Loucy (cell line): ENCODE data around the gene HMGN4.

Experiments
- H2AFZ ChIP-seq: fragments of 200-600 bp; sonication (generic); 2 replicates; pipeline ENCODE4 v1.6.0; 2016; ENCODE audit warnings: antibody characterized with exemption, mild to moderate bottlenecking, low read length, moderate library complexity
- H3F3A ChIP-seq: fragments of 200-600 bp; 2 replicates; pipeline ENCODE4 v1.6.0; 2016; ENCODE audit warnings: antibody characterized with exemption, low read depth, mild to moderate bottlenecking
- H3K27me3 ChIP-seq: fragments of 200-600 bp; sonication (generic); 2 replicates; pipeline ENCODE4 v1.6.1; 2014; ENCODE audit warnings: low read length, mild to moderate bottlenecking; ENCODE audit not compliant: insufficient read depth, poor library complexity, severe bottlenecking
- H3K36me3 ChIP-seq: fragments of 200-600 bp; sonication (generic); 2 replicates; pipeline ENCODE4 v1.6.1; 2016; ENCODE audit warnings: low read length; ENCODE audit not compliant: insufficient read depth
- H3K4me1 ChIP-seq: fragments of 200-600 bp; sonication (generic); 2 replicates; pipeline ENCODE4 v1.5.1; 2014; ENCODE audit warnings: low read length, mild to moderate bottlenecking; ENCODE audit not compliant: insufficient read depth, poor library complexity, severe bottlenecking
- H3K4me2 ChIP-seq: fragments of 200-600 bp; sonication (generic); 2 replicates; pipeline ENCODE4 v1.6.0; 2014; ENCODE audit warnings: antibody characterized with exemption, low read length, low read depth, mild to moderate bottlenecking; ENCODE audit not compliant: poor library complexity, severe bottlenecking
- H3K4me3 ChIP-seq: fragments of 200-600 bp; sonication (generic); 2 replicates; pipeline ENCODE4 v1.5.1; 2014; ENCODE audit warnings: low read length, mild to moderate bottlenecking, mixed read lengths; ENCODE audit not compliant: poor library complexity, severe bottlenecking
- H3K79me2 ChIP-seq: fragments of 200-600 bp; sonication (generic); 2 replicates; pipeline ENCODE4 v1.6.1; 2014; ENCODE audit warnings: low read length; ENCODE audit not compliant: insufficient read depth
- H3K9ac ChIP-seq: fragments of 200-600 bp; sonication (generic); 2 replicates; pipeline ENCODE4 v1.6.0; 2014; ENCODE audit warnings: mild to moderate bottlenecking, low read depth, low read length, moderate library complexity; ENCODE audit not compliant: poor library complexity, severe bottlenecking
- H3K9me2 ChIP-seq: fragments of 200-600 bp; sonication (generic); replicated peaks from 2 replicates; pipeline ENCODE4 v1.6.1; 2016; ENCODE audit warnings: low read depth, low read length, mixed read lengths
- H3K9me3 ChIP-seq: fragments of 200-600 bp; sonication (generic); 2 replicates; pipeline ENCODE4 v1.6.1; 2014; ENCODE audit warnings: mild to moderate bottlenecking, antibody characterized with exemption, low read length, low read depth; ENCODE audit not compliant: insufficient read depth
- H4K20me1 ChIP-seq: fragments of 200-600 bp; sonication (generic); 2 replicates; pipeline ENCODE4 v1.6.0; 2014; ENCODE audit warnings: antibody characterized with exemption, low read length, mild to moderate bottlenecking; ENCODE audit not compliant: insufficient read depth, poor library complexity, severe bottlenecking
- EZH2phosphoT487 ChIP-seq: fragments of 200-600 bp; IDR thresholded peaks from 2 replicates; pipeline ENCODE4 v1.6.1; 2018; ENCODE audit warnings: antibody characterized with exemption, mild to moderate bottlenecking, moderate library complexity, borderline replicate concordance
- TF ChIP-seq, protein P1 (sequence below): fragments of 200-600 bp; sonication (generic); conservative IDR thresholded peaks from 2 replicates; pipeline ENCODE4 v1.5.1; 2014; ENCODE audit warnings: mild to moderate bottlenecking, antibody characterized with exemption, low read length

HMGN4 gene

DNA sequence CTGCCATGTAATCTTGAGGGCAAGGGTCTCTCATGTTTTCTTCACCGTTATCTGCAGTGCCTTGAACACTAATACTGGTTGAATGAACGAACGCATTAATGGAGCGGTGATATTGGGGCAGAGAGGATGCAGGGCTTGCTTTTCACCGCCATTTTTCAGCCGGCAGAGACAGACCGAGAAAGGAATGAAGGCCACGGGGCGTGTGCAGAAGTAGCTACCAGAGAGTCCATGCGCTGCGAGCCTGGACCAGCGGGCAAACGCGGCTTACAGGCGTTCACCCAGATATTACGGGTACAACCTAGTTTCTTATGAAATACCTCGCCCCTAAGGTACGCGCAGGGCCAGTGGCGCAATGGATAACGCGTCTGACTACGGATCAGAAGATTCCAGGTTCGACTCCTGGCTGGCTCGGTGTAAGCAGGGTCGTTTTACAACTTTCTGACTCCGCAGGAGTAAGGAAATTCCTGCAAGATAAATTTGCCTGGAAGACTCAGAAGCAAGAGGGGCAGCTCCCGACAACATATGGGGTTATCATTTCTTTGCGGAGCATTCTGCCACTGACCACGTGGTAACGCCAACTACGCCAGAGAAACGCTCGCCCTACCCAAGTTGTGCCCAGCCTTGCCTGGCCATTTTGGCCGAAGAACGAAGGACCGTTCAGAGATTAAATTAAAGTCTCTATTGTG lies 863 bp upstream of the HMGN4 start:
- H3K9me2 ChIP-seq = no peaks in the 10 kb centered on the region
- H3K79me2 ChIP-seq = peaks cover 41% of the 10 kb centered on the region
- no peaks in the 10 kb centered on the region for H3K36me3 ChIP-seq
- H2AFZ ChIP-seq = peak overlapping the region; percentile 79
- H3K27me3 ChIP-seq = no peaks in the 10 kb centered on the region
- peaks cover 20% of the 10 kb centered on the region for H3F3A ChIP-seq
- H3K9ac ChIP-seq = peak overlapping the region; percentile 95
- H3K4me1 ChIP-seq = peaks cover 47% of the 10 kb centered on the region
- TF ChIP-seq, protein P1, sequence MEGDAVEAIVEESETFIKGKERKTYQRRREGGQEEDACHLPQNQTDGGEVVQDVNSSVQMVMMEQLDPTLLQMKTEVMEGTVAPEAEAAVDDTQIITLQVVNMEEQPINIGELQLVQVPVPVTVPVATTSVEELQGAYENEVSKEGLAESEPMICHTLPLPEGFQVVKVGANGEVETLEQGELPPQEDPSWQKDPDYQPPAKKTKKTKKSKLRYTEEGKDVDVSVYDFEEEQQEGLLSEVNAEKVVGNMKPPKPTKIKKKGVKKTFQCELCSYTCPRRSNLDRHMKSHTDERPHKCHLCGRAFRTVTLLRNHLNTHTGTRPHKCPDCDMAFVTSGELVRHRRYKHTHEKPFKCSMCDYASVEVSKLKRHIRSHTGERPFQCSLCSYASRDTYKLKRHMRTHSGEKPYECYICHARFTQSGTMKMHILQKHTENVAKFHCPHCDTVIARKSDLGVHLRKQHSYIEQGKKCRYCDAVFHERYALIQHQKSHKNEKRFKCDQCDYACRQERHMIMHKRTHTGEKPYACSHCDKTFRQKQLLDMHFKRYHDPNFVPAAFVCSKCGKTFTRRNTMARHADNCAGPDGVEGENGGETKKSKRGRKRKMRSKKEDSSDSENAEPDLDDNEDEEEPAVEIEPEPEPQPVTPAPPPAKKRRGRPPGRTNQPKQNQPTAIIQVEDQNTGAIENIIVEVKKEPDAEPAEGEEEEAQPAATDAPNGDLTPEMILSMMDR = no peak
- TF ChIP-seq EZH2phosphoT487 = no peak
- peak overlapping the region; percentile 87 for H3K4me3 ChIP-seq
- H4K20me1 ChIP-seq = peaks cover 17% of the 10 kb centered on the region
- peak overlapping the region; percentile 86 for H3K4me2 ChIP-seq
- no peaks in the 10 kb centered on the region for H3K9me3 ChIP-seq

DNA sequence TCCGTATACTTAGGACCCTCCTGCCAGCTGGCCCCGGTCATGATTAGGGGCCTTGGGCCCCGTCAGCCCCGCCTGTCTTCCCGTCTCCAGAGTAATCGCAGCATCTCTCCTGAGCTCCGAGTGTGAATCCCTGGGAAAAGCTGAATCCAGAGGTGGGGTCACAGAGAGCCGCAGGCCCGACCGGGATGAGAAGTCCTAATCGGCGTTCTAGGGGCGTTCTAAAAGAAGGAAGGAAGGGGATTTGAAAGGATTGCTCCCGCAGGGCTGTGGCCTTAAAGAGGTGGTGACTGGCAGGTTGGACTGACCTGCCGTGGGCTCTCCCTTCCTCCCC lies 371 bp downstream of the HMGN4 start:
- Histone ChIP-seq H4K20me1 (peaks cover 17% of the 10 kb centered on the region), H3K4me1 (peaks cover 52% of the 10 kb centered on the region), H3K4me3 (peak overlapping the region; percentile 87), H3F3A (peaks cover 16% of the 10 kb centered on the region), H2AFZ (peak overlapping the region; percentile 71), H3K36me3 (no peaks in the 10 kb centered on the region), H3K9ac (peak overlapping the region; percentile 95), H3K79me2 (peaks cover 52% of the 10 kb centered on the region), H3K9me2 (no peaks in the 10 kb centered on the region), H3K9me3 (no peaks in the 10 kb centered on the region), H3K4me2 (peak overlapping the region; percentile 86), H3K27me3 (no peaks in the 10 kb centered on the region)
- TF ChIP-seq, protein P1 = no peak
- no peak for TF ChIP-seq EZH2phosphoT487

DNA sequence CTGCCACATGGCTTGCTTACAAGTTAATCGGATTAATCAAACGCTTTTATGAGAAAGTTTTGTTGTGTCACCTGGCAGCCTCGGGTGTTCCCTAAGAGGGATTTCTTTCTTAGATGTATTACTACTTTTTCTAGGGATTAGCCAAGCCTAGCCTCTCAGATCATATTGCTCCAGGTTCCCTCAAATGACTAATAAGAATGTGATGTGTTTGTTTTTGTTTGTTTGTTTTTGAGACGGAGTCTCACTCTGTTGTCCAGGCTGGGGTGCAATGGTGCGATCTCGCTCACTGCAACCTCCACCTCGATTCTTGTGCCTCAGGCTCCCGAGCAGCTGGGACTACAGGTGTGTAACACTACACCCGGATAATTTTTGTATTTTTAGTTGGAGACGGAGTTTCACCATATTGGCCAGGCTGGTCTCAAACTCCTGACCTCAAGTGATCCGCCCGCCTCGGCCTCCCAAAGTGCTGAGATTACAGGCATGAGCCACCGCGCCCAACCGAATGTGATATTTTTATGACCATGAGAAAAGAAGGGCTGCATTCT lies 977 bp downstream of the HMGN4 start:
- no peaks in the 10 kb centered on the region for H3K9me2 ChIP-seq
- H3K36me3 ChIP-seq = no peaks in the 10 kb centered on the region
- H3K4me2 ChIP-seq = peak overlapping the region; percentile 86
- TF ChIP-seq, protein P1 = no peak
- no peak for TF ChIP-seq EZH2phosphoT487
- no peaks in the 10 kb centered on the region for H3K27me3 ChIP-seq
- peaks cover 48% of the 10 kb centered on the region for H3K4me1 ChIP-seq
- peaks cover 19% of the 10 kb centered on the region for H4K20me1 ChIP-seq
- H3K4me3 ChIP-seq = peak overlapping the region; percentile 87
- no peaks in the 10 kb centered on the region for H3K9me3 ChIP-seq
- 0 out of 2 replicates have a peak overlapping the region, but pooled peaks have one; percentile 71 for H2AFZ ChIP-seq
- peak overlapping the region; percentile 95 for H3K9ac ChIP-seq
- peaks cover 16% of the 10 kb centered on the region for H3F3A ChIP-seq
- peaks cover 55% of the 10 kb centered on the region for H3K79me2 ChIP-seq
